Vagina (tissue), 2 donors: ENCODE results near the gene NIF3L1.

Source experiments
- POLR2A ChIP-seq, 2 donors: fragments of 450-650 bp; IDR thresholded peaks; one replicate each; pipeline ENCODE4 v1.6.1; 2017; ENCODE audit warnings: antibody characterized with exemption in 2 of 2, mild to moderate bottlenecking in 2 of 2, moderate library complexity in 2 of 2
- TF ChIP-seq, protein P1 (sequence below), 3 experiments: fragments of 450-650 bp in 2 of 3; fragments of 200-600 bp in 1 of 3; sonication (generic) in 1 of 3; IDR thresholded peaks; one replicate each; pipeline ENCODE4 v1.5.1; 2017 to 2019; ENCODE audit warnings: antibody characterized with exemption in 3 of 3, mild to moderate bottlenecking in 2 of 3, moderate library complexity in 2 of 3

DNA sequence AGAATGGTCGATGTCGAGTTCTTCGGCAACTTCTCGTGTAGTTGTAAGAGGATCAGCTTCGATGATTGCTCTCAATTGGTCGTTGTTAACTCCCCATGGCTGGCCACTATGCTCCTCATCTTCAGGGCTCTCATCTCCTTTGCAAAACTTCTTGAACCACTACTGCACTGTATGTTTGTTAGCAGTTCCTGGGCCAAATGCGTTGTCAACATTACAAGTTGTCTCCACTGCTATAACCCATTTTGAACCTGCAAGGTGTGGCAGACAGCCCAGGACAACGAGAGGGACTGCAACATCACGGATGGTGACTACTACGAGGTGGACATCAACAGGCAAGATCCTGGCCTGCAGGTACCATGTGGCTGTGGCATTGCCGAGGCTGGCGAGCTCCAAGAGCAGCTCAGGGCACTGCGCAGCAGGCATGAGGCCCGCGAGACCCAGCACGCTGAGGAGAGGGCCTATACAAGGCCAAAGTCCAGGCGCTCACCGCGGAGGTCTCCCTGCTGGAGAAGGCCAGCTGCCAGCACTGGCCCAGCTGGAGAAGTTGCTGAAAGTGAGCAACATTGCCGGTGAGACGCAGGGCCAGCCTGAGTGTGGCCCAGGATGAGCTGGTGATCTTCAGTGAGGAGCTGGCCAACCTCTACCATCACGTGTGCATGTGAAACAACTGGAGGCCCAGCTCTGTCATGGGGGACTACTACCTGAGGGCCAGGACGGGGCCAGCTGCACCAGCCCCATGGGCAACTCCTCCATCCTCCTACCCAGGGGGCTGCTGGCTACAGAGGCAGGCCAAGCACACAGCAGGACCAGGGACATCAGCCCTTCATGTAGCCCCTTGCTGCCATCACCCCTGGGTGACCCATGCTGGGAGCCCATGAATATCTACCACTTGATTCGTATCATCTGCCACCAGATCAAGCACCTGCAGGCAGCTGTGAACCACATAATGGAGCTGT lies 44.9 kb upstream of the NIF3L1 start:
- TF ChIP-seq, protein P1, sequence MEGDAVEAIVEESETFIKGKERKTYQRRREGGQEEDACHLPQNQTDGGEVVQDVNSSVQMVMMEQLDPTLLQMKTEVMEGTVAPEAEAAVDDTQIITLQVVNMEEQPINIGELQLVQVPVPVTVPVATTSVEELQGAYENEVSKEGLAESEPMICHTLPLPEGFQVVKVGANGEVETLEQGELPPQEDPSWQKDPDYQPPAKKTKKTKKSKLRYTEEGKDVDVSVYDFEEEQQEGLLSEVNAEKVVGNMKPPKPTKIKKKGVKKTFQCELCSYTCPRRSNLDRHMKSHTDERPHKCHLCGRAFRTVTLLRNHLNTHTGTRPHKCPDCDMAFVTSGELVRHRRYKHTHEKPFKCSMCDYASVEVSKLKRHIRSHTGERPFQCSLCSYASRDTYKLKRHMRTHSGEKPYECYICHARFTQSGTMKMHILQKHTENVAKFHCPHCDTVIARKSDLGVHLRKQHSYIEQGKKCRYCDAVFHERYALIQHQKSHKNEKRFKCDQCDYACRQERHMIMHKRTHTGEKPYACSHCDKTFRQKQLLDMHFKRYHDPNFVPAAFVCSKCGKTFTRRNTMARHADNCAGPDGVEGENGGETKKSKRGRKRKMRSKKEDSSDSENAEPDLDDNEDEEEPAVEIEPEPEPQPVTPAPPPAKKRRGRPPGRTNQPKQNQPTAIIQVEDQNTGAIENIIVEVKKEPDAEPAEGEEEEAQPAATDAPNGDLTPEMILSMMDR (IDR thresholded peaks at IDR 0.05), result no peak
- TF ChIP-seq POLR2A (IDR thresholded peaks at IDR 0.05), result no peak
